ENCODE results near the gene ELL3. TPM values are rescaled to one million over a fixed set of nuclear protein-coding genes. Genes with fewer than 3 reads are reported as not detected.

The ELL3 gene
- total RNA-seq, 4 donors from 2014 or later = 1.1 to 7.1 (median 2.4) TPM

DNA sequence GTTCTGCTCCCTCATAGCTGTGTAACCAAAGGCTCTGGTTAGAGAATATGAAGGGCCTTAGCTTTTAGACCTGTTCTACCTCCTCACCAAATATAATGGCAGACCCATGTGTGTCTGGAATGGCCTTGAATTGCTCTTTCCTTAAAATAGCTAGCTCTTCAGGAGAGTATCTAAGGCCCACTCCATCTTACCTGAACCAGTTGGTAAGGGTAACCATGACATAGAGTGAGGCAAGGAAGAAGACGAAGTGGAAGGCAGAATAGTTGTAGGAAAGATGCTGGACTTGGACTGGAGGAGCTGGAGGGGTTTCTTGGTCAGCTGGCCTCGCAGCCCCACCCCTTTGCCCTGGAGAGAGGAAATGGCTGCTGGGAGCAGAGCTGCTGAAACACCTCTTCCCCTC lies 18.4 kb upstream of the ELL3 start:
- DNase-seq (ENCODE audit: low spot score) = no peak
- TF ChIP-seq CTCF (IDR thresholded peaks at IDR 0.05) = no peak
- no peak for ATAC-seq (ENCODE audit: low FRiP score)

- no peak for TF ChIP-seq CTCF (IDR thresholded peaks at IDR 0.05)
- ATAC-seq (ENCODE audit: low FRiP score) = no peak
- no peak for DNase-seq (ENCODE audit: low spot score)
These were observed 17.7 kb upstream of the ELL3 start for GRCh38 chr15:43794269-43795037.

DNA sequence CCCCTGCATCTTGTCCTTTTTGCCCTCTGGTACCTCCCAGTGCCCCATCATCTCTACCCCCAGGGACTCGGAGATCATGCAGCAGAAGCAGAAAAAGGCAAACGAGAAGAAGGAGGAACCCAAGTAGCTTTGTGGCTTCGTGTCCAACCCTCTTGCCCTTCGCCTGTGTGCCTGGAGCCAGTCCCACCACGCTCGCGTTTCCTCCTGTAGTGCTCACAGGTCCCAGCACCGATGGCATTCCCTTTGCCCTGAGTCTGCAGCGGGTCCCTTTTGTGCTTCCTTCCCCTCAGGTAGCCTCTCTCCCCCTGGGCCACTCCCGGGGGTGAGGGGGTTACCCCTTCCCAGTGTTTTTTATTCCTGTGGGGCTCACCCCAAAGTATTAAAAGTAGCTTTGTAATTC lies 16.9 kb upstream of the ELL3 start:
- no peak for TF ChIP-seq CTCF (IDR thresholded peaks at IDR 0.05)
- DNase-seq (ENCODE audit: low spot score) (no peak), ATAC-seq (ENCODE audit: low FRiP score) (no peak)

GRCh38 chr15:43792761-43793476 lies 16.2 kb upstream of the ELL3 start:
- no peak for TF ChIP-seq CTCF (IDR thresholded peaks at IDR 0.05)
- ATAC-seq (ENCODE audit: low FRiP score) (no peak), DNase-seq (ENCODE audit: low spot score) (no peak)

- peak; percentile 99 for DNase-seq (ENCODE audit: low spot score)
- TF ChIP-seq CTCF (IDR thresholded peaks at IDR 0.05) = no peak
- ATAC-seq (ENCODE audit: low FRiP score) = peak; percentile 98
These were observed 15.4 kb upstream of the ELL3 start, which contains the start of gene SERF2 for GRCh38 chr15:43791993-43792760. SERF2 (plus strand) TSS chr15:43792320; CDS start chr15:43792377, 57 bp downstream.

DNA sequence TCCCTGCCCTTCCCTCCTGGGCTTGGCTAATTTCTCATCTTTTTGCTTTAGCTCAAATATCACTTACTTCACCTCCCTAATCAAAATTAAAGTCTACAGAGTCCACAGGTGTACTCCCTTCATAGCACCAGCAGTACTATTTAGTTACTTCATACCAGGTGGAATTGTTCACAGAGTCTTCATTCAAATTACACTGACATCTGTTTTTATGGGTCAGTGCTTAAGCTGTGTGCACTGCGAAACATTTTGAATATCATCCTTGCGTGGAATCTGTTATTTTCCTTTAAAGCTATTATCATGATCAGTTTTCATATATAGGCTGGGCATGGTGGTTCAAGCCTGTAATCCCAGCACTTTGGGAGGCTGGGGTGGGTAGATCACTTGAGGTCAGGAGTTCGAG lies 12.6 kb upstream of the ELL3 start:
- ATAC-seq (ENCODE audit: low FRiP score) = no peak
- no peak for DNase-seq (ENCODE audit: low spot score)
- TF ChIP-seq CTCF (IDR thresholded peaks at IDR 0.05) = no peak

Data from omental fat pad (tissue), 4 donors.